Activated CD4-positive, CD25-positive, alpha-beta regulatory T cell treated with anti-CD3 and anti-CD28 coated beads, Interleukin-2, amount 50 U/mL, for 24 hours (primary cell): ENCODE data around the gene NAV2.

Source experiments
- ATAC-seq, 2 donors: fragments of 150-1000 bp; cut with Tn5 transposase; one replicate each; pipeline ENCODE4 v1.10.0; 2021; ENCODE audit warnings: mild to moderate bottlenecking in 1 of 2, moderate library complexity in 1 of 2

NAV2 gene

GRCh38 chr11:19779740-19780139, 67.1 kb downstream of the NAV2 start:
- no peak for ATAC-seq

- ATAC-seq: no peak
Observed at GRCh38 chr11:19781351-19781750, 68.7 kb downstream of the NAV2 start.

GRCh38 chr11:19785265-19785664, 72.6 kb downstream of the NAV2 start:
- no peak for ATAC-seq

- no peak for ATAC-seq
Observed at GRCh38 chr11:19786644-19787043, 74.0 kb downstream of the NAV2 start.

- no peak for ATAC-seq
Observed at GRCh38 chr11:19788435-19788834, 75.8 kb downstream of the NAV2 start.

GRCh38 chr11:19789245-19789644, 76.6 kb downstream of the NAV2 start:
- ATAC-seq: no peak

- no peak for ATAC-seq
Observed at GRCh38 chr11:19789835-19790710, 77.4 kb downstream of the NAV2 start.

GRCh38 chr11:19790831-19791552, 78.4 kb downstream of the NAV2 start:
- no peak for ATAC-seq

- ATAC-seq: no peak
Observed at GRCh38 chr11:19792510-19792909, 79.9 kb downstream of the NAV2 start.

- ATAC-seq: no peak
Observed at GRCh38 chr11:19793326-19793725, 80.7 kb downstream of the NAV2 start.

- no peak for ATAC-seq
Observed at GRCh38 chr11:19794161-19794560, 81.5 kb downstream of the NAV2 start.

GRCh38 chr11:19795082-19795481, 82.4 kb downstream of the NAV2 start:
- no peak for ATAC-seq

- ATAC-seq: no peak
Observed at GRCh38 chr11:19800162-19800561, 87.5 kb downstream of the NAV2 start.

GRCh38 chr11:19800714-19801519, 88.3 kb downstream of the NAV2 start:
- ATAC-seq: no peak

- no peak for ATAC-seq
Observed at GRCh38 chr11:19802773-19803293, 90.2 kb downstream of the NAV2 start.

GRCh38 chr11:19803506-19803998, 90.9 kb downstream of the NAV2 start:
- no peak for ATAC-seq

- no peak for ATAC-seq
Observed at GRCh38 chr11:19805376-19805775, 92.7 kb downstream of the NAV2 start.

GRCh38 chr11:19805827-19806226, 93.2 kb downstream of the NAV2 start:
- ATAC-seq: no peak

GRCh38 chr11:19806251-19806650, 93.6 kb downstream of the NAV2 start:
- no peak for ATAC-seq

- no peak for ATAC-seq
Observed at GRCh38 chr11:19808076-19808911, 95.7 kb downstream of the NAV2 start.

- ATAC-seq: no peak
Observed at GRCh38 chr11:19810852-19811251, 98.2 kb downstream of the NAV2 start.

GRCh38 chr11:19811380-19811779, 98.7 kb downstream of the NAV2 start:
- no peak for ATAC-seq
